Lung microvascular endothelial cell (primary cell): ENCODE results near the gene ANKRD39. TPM values are rescaled to one million over a fixed set of nuclear protein-coding genes. Genes with fewer than 3 reads are reported as not detected.
"Not testable (repeated sequence)": the region's sequence is repeated elsewhere in the genome, so short reads cannot be mapped to it uniquely, and the experiment has no call there.

Experiments used
- DNase-seq, 2 donors: peaks; one replicate each; pipeline versions ENCODE4 v3.0.0 to v3.0.0-alpha.2; 2010; ENCODE audit warnings: low read depth in 2 of 2
- total RNA-seq: library from RNA; depleted of rRNA; stranded (reverse); fragments of >200 nt; gene quantifications from 2 replicates; pipeline ENCODE4 v1.2.1, GENCODE V29; 2014

The ANKRD39 gene, protein sequence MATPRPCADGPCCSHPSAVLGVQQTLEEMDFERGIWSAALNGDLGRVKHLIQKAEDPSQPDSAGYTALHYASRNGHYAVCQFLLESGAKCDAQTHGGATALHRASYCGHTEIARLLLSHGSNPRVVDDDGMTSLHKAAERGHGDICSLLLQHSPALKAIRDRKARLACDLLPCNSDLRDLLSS
- 5.9 and 6.3 TPM in 2 replicates for total RNA-seq

DNA sequence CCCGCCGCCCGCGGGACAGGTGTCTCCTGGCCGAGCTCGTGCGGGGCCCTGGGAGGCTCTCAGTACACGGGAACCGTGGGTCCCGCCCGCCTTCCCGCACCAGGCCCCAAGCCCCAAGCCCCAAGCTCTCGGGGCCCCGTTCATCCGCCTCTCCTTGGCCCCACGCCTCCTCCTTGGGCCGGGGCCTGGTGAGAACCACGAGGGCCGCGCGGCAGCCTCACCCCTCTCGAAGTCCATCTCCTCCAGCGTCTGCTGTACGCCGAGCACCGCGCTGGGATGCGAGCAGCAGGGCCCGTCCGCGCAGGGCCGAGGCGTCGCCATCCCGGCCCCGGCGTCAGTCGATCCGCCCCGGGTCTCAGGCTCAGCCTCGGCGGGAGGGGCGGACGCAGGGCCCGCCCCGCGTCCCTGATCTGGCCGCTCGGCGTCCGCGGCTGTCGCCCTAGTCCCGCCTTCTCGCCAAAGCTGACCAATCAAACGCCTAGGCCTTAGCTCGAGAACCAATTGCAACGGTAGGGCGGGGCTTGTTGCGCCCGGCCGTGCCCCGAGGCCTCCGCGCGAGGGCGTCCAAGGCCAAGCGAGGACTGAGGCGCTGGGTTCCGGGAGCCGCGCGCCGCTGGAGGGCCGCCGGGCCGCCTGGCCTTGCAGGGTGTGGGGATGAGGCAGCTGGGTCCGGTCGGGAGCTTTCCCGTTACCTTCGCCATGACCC lies at the start of gene ANKRD39:
Gene ANKRD39, minus strand, starts transcription at position 350 of the 706 bp plus-strand sequence. Its CDS starts 29 bp downstream, at position 321.
- peak; percentile 99 for DNase-seq

DNA sequence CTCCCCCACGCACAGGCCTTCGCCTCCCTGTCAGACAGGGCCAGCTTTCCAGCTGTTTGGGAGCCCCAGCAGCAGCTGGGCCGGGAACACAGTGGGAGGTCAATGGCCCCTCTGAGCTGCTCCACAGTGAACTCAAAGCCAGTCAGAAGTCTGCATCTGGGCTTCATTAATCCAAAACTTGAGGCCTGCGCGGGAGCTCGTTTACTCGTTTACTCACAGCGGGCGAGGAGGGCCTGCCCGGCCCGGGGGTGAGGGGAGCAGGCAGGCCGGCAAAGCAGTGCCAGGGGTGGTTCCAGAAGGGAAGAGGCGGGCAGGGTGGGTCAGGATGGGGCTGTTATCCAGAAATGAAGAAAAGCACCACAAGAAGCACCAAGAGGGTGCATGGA lies 48.9 kb upstream of the ANKRD39 start:
- no peak for DNase-seq

DNA sequence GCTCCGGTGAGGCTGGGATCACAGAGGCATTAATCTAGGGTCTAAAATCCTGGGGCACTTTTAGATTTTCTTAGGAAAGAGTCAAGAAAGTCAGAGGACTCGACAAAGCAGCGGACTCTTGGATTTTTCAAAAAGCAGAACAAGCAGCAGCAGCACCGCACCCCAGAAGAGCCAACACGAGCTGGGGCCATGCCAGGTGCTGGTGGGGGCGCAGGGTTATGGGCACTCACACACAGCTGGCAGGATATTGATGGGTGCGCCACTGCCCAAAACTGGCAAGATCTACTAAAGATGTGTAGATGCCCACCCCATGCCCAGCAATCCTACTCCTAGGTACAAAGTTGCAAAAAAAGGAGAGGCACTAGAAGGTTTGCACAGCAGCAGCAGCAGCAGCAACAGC lies 46.0 kb upstream of the ANKRD39 start:
- DNase-seq: no peak

DNA sequence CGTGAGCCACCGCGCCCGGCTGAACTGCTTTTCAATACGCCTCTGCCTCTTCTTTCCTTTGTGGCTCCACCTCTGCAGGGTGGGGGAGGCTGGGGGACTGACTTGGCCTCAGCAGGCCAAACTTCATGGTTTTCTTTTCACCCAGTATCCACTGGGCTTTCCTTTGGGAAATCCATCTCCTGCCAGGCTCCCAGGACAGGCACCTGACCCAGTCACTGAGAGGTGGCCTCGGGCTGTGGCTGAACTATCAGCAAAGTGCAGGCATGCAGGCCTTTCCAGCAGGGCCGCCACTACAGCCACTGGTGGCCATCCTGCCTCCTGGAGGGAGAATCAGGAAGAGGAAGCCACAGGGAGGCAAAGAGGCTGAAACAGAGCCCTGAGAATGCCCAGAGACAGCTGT lies 45.5 kb upstream of the ANKRD39 start:
- DNase-seq: no peak

DNA sequence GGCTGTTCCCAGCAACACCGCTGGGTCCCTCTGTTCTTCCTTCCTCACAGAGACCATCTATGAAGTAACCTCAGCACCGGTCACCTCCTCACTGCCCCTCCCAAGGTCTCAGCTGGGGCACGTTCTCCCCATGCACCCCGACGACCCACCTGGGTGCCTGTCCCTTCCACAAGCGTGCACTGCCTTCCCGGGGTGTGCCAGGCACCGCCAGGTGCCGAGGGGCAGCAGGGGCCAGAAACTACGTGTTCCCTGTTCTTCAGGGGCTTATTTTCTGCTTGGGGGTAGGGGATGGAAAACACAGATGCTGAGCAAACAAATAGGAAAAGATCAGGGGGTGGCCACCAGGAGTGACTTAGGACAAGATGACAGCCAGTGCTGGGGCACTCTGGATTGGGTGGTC lies 42.4 kb upstream of the ANKRD39 start:
- no peak for DNase-seq

DNA sequence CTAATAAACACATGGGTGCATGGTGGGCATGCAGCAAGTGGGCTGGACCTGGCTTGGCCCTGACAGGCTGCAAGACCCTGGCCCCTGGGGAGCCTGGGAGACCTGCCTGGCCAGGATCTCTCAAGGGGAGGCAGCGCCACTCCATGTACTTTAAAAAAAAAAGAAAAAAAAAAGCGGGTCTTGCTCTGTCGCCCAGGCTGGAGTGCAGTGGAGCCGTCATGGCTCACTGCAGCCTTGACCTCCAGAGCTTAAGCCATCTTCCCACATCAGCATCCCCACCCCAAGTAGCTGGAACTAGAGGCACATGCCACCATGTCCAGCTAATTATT lies 41.6 kb upstream of the ANKRD39 start:
- DNase-seq: no peak

DNA sequence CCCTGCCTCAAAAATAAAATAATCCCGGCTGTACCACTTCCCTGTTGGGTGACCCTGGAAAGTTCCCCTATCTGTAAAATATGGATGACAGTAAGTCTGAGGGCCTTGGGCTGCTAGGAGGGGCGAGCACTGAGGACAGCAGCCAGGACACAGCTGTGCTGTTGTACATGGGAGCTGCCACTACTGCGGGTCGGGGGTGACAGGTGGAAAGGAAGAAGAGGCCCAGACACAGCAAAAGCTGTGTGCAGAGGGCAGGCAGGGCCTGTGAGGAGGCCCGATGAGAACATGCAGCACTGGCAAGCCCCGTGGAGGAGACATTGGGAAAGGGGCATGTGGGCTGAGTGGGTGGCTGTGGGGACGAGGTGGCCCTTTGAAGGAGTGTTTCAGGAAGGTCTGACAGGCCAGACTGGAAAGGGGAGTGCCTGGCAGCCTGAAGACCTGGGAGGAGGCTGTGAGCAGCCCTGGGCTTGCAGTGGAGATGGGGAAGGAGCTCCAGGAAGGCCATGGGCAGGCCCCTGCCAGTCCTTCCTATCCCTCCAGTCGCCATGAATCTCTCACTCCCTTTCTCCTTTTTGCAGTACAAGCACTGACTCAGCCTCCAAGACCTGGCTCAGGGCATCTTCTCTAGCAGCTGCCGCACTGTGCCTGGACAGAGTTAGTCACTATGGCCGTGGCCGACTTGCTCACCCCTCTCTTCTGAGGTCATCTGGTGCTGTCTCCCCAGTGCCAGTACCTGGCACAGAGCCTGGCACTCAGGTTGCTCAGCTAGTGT lies 41.0 kb upstream of the ANKRD39 start:
- no peak for DNase-seq

DNA sequence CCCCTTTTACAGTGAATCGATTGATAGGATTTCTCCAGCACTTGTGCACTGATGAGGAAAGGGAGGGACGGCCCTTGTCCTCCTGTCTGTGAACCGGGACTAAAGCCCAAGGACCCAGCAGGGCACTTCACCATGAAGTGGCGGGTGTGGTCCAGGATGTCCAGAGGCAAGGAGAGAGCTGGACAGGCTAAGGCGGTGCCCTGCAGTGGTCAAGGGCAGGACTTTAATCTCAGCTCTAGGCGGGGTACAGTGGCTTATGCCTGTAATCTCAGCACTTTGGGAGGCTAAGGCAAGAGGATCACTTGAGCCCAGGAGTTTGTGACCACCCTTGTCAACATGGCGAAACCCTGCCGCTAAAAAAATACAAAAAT lies 40.3 kb upstream of the ANKRD39 start:
- no peak for DNase-seq

DNA sequence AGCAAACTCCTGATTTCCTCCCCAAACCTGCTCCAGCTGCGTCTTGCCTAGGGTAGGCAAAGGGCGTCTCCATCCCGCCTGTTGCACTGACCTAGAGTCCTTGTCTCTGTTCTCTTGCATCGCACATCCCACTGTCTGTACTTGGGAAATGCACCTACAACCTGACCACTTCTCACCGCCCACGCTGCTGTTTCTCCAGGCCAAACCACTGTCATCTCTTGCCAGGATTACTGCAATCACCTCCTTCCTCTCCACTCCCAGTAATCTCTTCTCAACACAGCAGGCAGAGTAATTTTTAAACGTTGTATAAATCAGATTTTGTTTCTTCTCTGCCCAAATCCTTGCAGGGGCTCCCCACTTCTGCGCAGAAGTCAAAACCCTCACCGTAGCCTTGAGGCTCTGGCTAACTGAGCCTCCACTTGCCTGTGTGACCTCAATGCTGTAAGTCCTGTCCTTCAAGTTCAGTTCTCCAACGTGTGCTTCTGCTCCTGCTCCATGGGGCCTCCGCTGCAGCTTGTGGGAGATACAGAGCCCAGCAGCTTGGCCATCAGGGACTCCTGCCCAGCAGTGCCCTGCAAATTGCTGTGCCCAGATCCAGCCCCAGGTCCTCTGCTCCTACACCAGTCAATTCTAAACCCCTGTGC lies 39.8 kb upstream of the ANKRD39 start:
- no peak for DNase-seq

DNA sequence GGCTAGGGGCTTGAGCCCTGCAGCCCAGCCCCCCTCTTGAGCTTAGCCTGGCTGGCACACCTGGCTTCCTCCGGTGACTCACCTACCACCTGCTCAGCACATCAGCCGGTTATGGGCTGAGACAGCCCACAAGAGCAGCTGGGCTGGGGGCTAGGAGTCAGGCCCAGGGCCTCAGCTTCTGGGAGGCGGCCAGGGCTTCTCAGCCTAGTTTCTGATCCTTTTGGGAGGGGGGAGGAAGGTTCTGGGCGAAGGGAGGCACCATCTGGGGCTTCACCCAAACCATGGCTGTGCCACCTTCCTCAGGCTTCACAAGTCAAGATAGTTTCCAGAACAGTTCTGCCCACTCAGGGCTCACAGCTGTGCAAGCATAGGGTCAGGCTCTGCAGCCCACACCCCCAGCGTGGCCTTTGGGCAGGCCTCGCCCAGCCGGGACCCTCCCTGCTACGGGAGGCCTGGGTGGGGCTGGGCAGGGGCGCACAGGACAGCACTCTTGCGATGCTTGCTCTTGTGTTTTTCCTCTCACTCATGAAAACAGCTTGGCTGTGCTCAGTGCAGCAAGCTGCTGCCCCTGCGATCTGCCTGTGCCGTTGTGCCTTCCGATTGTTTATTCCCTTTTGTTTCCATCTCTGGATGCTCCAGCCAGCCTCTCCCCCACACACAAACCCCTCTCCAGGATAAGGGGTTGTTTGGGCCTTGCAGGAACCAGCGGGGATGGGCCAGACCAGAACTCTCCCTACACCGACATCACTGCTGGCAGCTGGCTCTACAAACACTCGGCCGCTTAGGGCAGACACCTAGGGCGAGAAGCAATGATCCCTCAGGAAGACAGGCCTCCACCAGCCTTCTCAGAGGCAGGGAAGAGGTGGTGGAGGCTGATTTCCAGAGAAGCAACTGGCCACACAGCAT lies 38.2 kb upstream of the ANKRD39 start:
- no peak for DNase-seq

DNA sequence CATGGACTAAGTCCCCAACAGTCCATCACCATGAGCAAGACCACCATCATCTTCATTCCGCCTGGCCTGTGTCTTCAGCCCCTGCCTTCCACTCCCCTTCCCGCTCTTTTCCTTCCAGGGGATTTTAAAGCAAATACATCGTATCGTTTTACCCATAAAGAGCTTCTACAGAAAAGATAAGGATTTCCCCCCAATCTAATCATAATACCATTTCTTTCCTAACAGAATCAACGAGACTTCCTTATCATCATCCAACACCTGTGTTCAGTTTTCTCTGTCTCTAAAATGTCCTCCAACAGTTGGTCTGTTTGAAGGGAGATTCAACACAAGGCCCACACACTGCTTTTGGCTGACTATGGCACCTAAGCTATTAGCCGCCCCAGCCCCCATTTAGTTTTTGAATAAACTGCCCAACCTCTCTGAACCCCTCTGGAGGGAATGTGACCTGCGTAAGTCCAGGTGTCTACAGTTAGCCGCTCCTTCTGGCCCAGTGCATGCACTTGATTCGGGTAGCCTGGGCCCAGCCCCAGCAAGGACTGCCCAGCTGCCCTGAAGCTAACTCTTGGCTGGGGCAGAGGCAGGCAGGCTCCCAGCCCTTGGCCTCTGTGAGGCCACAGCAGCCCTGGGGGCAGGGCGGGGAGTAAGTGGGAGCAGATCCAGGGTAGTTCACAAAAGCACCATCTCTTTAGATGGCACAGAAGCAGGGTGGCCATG lies 37.4 kb upstream of the ANKRD39 start:
- DNase-seq: no peak

DNA sequence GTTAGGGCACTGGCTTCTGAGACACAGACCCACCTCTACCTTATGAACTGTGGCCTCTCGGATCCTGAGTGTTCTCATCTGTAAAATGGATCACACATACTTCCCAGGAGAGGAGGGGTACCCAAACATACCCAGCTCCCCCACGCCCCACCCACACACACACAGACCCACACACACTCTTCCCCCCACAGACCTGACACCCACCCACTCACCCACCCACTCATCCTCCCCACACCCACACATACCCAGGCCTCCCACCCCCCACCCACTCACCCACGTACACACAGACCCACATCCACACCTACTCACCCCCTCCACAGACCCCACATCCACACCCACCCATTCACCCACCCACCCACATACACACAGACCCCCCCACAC lies 36.3 kb upstream of the ANKRD39 start:
- DNase-seq: no peak

DNA sequence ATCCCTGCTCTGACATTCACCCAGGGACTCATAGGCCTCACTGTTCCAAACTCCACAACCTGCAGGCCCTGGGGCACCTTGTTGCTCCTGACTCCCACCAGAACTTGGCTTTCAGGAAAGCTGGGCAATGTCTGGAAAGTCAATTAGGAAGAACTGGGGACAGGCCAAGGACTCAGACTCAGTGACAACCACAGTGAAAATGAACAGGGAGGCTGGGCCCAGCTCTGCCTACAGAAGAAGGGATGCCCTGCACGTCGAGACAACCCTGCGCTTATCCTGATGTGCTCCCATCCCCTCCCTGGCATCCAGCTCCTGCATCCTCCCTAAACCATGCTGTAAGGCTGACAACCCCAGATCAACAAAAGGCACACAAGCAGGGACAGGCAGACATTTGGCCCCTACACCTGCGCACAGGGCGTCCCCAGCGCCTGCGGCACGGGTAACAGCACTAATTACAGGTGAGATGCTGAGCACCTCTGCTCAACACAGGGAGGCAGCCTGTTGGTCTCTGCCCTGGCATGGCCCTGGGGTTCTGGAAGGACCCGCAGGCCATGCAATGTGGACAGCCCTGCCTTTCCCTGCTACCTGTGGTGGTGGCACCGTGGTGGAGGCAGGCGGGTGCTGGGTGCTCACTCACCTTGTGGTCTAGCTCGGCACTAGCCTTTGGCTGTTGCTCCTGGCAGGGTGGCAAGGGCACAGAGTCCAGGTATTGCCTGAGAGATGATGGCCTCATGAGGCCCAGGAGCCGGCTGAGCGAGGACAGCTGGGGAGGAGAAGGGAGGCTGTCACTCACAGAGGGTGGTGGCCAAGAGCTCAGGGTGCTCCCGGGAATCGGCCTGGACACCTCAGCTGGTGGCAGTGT lies 35.7 kb upstream of the ANKRD39 start:
- no peak for DNase-seq

DNA sequence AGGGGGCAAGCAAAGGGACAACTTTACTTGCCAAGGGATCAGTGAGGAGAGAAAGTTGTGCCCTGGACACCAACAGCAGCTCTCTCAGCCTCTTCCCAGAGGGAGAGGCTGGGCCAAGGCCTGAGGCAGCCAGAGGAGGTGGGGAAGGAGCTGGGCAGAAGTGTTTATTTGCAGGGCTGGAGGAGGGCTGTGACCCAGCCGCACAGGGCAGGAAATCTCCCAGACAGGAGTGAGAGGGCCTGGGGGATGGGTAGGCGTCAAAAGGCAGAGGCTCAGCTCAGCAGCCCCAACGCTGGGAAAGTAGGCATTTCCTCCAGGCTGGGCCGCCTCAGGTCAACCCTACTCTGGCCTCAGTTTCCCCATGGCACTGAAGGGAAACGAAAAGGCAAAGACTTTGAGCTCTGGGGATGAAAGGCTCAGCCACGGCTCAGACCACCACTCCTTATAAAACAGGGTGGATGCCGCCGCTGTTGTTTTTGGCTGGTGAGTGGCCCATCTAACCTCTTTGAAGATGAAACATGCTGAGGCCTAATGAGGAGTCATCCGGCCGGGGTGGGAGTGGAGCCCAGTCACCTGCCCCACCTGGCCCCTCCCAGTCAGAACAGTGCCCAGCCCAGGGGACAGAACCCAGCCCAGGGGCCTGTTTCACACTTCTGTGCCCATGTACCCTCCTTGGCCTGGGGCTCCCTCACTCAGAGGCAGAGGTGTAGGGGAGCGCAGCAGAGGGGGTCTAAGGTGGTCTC lies 33.9 kb upstream of the ANKRD39 start:
- no peak for DNase-seq

DNA sequence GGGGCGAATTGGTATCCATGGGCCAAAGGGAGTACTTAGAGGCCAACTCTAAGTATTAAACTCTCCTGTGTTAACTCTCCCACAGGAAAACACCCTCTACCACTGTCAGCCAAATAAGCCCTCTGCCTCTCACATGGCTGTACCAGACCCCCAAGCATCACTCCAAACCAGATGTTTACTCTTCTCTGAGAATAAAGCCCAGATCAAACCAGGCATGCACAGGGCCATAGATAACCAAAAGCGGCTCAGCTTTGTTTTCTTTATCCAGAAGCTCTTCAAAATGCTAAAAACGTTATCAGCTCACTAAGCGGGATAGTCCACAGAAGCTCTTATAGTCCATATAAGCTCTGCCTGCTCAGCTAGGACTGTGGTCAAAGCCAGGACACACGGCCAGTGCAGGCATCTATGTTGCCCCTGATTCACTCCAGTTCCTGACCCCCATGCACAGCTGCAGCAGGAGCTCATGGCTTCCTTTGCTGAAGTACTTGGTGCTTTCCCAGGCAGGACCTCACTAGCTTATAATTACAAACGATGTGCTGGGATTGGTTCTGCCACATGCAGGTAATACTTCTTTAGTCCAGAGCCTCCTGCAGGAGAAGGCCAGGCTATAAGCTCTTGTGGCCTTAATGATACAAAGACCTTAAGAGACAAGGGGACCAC lies 33.0 kb upstream of the ANKRD39 start:
- DNase-seq: peak in 1 of 2 donors; percentile 14

DNA sequence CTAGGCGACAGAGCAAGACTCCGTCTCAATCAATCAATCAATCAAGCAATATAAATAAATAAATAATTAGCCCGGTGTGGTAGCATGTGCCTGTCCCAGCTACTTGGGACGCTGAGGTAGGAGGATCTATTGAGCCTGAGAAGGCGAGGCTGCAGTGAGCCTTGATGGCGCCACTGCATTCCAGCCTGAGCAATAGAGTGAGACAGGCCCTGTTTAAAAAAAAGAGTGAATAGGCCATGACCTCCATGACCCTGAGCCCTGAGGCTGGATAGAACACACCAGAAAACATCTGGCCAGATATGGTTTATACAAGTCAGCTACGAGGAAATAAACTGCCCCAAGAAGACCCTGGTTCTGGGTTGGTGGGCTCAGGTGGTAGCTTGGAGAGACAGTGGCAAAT lies 32.4 kb upstream of the ANKRD39 start:
- no peak for DNase-seq

DNA sequence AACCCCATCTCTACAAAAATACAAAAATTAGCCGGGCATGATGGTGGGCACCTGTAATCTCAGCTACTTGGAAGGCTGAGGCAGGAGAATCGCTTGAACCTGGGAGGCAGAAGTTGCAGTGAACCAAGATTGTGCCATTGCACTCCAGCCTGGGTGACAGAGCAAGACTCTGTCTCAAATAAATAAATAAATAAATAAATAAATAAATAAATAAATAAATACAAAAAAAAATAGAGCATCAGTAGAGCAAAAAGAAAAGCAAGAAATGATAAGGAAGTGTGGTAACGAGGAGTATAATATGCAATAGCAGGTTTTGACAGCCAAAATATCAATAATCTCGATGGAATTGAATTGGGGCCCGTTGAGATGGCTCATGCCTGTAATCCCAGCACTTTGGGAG lies 31.7 kb upstream of the ANKRD39 start:
- not testable (repeated sequence) for DNase-seq
